GM12878 (cell line): ENCODE results near the gene PDE11A. TPM values are rescaled to one million over a fixed set of nuclear protein-coding genes. Genes with fewer than 3 reads are reported as not detected.

Experiments
- ATAC-seq: fragments of 200-7000 bp; cut with Tn5 transposase; 3 replicates; pipeline ENCODE4 v1.9.1; 2020; ENCODE audit warnings: mild to moderate bottlenecking, moderate library complexity
- BruUV-seq: library from RNA; stranded (reverse); fragments of 400-500 nt; replicated peaks from 2 replicates; lab custom pipeline; 2021; lab: Mats Ljungman, UMichigan
- CTCF ChIA-PET: fragments of 300-600 bp; sonication (Branson Sonifier 250); formaldehyde crosslinking; extraction: SDS; loops from one replicate; lab custom pipeline; 2021; ENCODE audit warnings: inconsistent platforms; lab: Yijun Ruan, JAX
- POLR2A ChIA-PET: fragments of 350-600 bp; formaldehyde crosslinking; extraction: SDS; loops from one replicate; lab custom pipeline; 2021; ENCODE audit warnings: inconsistent platforms; lab: Charles Lee
- RAD21 ChIA-PET: fragments of 300-600 bp; sonication (Branson Sonifier 250); formaldehyde crosslinking; loops from one replicate; lab custom pipeline; 2023; ENCODE audit warnings: antibody characterized with exemption; ENCODE audit not compliant: unreplicated experiment; lab: Charles Lee
- SMC1A ChIA-PET: fragments of 300-600 bp; sonication (Branson Sonifier 250); formaldehyde crosslinking; loops from one replicate; lab custom pipeline; 2023; ENCODE audit not compliant: unreplicated experiment, uncharacterized antibody; lab: Charles Lee
- DNase-seq: peaks from one replicate; pipeline ENCODE4 v3.0.0-alpha.2; 2011; ENCODE audit warnings: low read depth, low spot score
- FAIRE-seq: peaks from 3 replicates; lab custom pipeline; 2011; peaks lifted over from hg19 to GRCh38; lab: Jason Lieb, UNC
- H2AFZ ChIP-seq: 2 replicates; pipeline ENCODE4 v1.6.0; 2011; ENCODE audit warnings: low read depth, low read length, control low read depth; ENCODE audit not compliant: control insufficient read depth
- H3K27ac ChIP-seq: 2 replicates; pipeline ENCODE4 v1.5.1; 2011; ENCODE audit warnings: control low read depth; ENCODE audit not compliant: control insufficient read depth, insufficient read depth
- H3K27me3 ChIP-seq, 2 experiments: replicated peaks in 1 of 2; 2 replicates each; pipeline versions ENCODE4 v1.6.0 to v1.6.1; 2011; ENCODE audit warnings: low read length in 1 of 2; ENCODE audit not compliant: control insufficient read depth in 2 of 2, insufficient read depth in 2 of 2
- H3K36me3 ChIP-seq, 2 experiments: 2 replicates each; pipeline ENCODE4 v1.5.1; 2011; ENCODE audit warnings: low read length in 1 of 2; ENCODE audit not compliant: control insufficient read depth in 2 of 2, insufficient read depth in 2 of 2
- H3K4me1 ChIP-seq: 2 replicates; pipeline ENCODE4 v1.6.1; 2011; ENCODE audit warnings: mild to moderate bottlenecking, low read length, moderate library complexity, mixed read lengths; ENCODE audit not compliant: control insufficient read depth, insufficient read depth
- H3K4me2 ChIP-seq: 2 replicates; pipeline ENCODE4 v1.6.0; 2011; ENCODE audit warnings: control low read depth; ENCODE audit not compliant: control insufficient read depth, insufficient read depth
- H3K4me3 ChIP-seq: fragments of 200-600 bp; sonication (generic); 2 replicates; pipeline ENCODE4 v1.5.1; 2016
- H3K79me2 ChIP-seq: 2 replicates; pipeline ENCODE4 v1.6.0; 2011; ENCODE audit warnings: low read length; ENCODE audit not compliant: control insufficient read depth, insufficient read depth
- H3K9ac ChIP-seq: 2 replicates; pipeline ENCODE4 v1.8.0; 2011; ENCODE audit warnings: low read length, control low read depth, mixed read lengths; ENCODE audit not compliant: control insufficient read depth, insufficient read depth
- H3K9me3 ChIP-seq: replicated peaks from 3 replicates; pipeline ENCODE4 v1.5.1; 2011; ENCODE audit warnings: mild to moderate bottlenecking, low read length; ENCODE audit not compliant: control insufficient read depth, insufficient read depth
- H4K20me1 ChIP-seq: 2 replicates; pipeline ENCODE4 v1.6.0; 2011; ENCODE audit not compliant: control insufficient read depth, insufficient read depth
- BMI1 ChIP-seq: fragments of 450-650 bp; IDR thresholded peaks from 2 replicates; pipeline ENCODE4 v1.6.1; 2016; ENCODE audit warnings: mild to moderate bottlenecking, moderate library complexity, borderline replicate concordance
- CHD2 ChIP-seq: IDR thresholded peaks from 2 replicates; pipeline ENCODE4 v1.6.1; 2011; ENCODE audit warnings: low read depth, low read length, improper control_type of control experiment, borderline replicate concordance
- CHD4 ChIP-seq: fragments of 200-600 bp; sonication (generic); IDR thresholded peaks from 2 replicates; pipeline ENCODE4 v1.6.1; 2016; ENCODE audit warnings: mild to moderate bottlenecking
- CREB1 ChIP-seq: IDR thresholded peaks from 2 replicates; pipeline ENCODE4 v1.6.1; 2012; ENCODE audit warnings: low read depth, mild to moderate bottlenecking, inconsistent platforms
- E2F8 ChIP-seq: fragments of 450-650 bp; IDR thresholded peaks from 2 replicates; pipeline ENCODE4 v1.6.1; 2018; ENCODE audit warnings: mild to moderate bottlenecking, low read depth, moderate library complexity; ENCODE audit not compliant: partially characterized antibody
- E4F1 ChIP-seq: fragments of 450-650 bp; IDR thresholded peaks from 2 replicates; pipeline ENCODE4 v1.6.1; 2018; ENCODE audit warnings: borderline replicate concordance, mild to moderate bottlenecking; ENCODE audit not compliant: partially characterized antibody
- ESRRA ChIP-seq: IDR thresholded peaks from 2 replicates; pipeline ENCODE4 v1.6.1; 2012; ENCODE audit warnings: mild to moderate bottlenecking, low read length, improper control_type of control experiment
- IRF4 ChIP-seq: IDR thresholded peaks from 2 replicates; pipeline ENCODE4 v1.6.1; 2011; ENCODE audit warnings: low read depth, low read length
- MYC ChIP-seq: IDR thresholded peaks from 2 replicates; pipeline ENCODE4 v1.6.1; 2011; ENCODE audit warnings: mild to moderate bottlenecking, low read length, moderate library complexity, inconsistent platforms; ENCODE audit not compliant: insufficient read depth, insufficient replicate concordance, insufficient read length, severe bottlenecking
- PKNOX1 ChIP-seq: fragments of 450-650 bp; IDR thresholded peaks from 2 replicates; pipeline ENCODE4 v1.6.1; 2016; ENCODE audit warnings: mild to moderate bottlenecking
- POLR2AphosphoS2 ChIP-seq: IDR thresholded peaks from 2 replicates; pipeline ENCODE4 v1.6.1; 2011; ENCODE audit warnings: low read depth, mild to moderate bottlenecking, low read length, improper control_type of control experiment, moderate library complexity
- RBBP5 ChIP-seq: fragments of 200-600 bp; sonication (generic); conservative IDR thresholded peaks from 2 replicates; pipeline ENCODE4 v1.6.1; 2016
- SPI1 ChIP-seq: IDR thresholded peaks from 2 replicates; pipeline ENCODE4 v1.6.1; 2011; ENCODE audit warnings: low read depth, mild to moderate bottlenecking, low read length, moderate library complexity, borderline replicate concordance; ENCODE audit not compliant: insufficient read depth
- USF2 ChIP-seq: IDR thresholded peaks from 2 replicates; pipeline ENCODE4 v1.6.1; 2011; ENCODE audit warnings: low read depth, low read length, improper control_type of control experiment, borderline replicate concordance
- WRNIP1 ChIP-seq: IDR thresholded peaks from 2 replicates; pipeline ENCODE4 v1.6.1; 2011; ENCODE audit warnings: low read depth, low read length, improper control_type of control experiment, borderline replicate concordance
- YBX1 ChIP-seq: fragments of 450-650 bp; IDR thresholded peaks from 2 replicates; pipeline ENCODE4 v1.6.1; 2016; ENCODE audit warnings: antibody characterized with exemption
- WGBS: methylation state at CpG from one replicate; pipeline ENCODE4 v1.1.6; 2016; ENCODE audit warnings: low lambda C conversion rate; ENCODE audit not compliant: insufficient replicate concordance, insufficient coverage; ENCODE audit errors: missing lambda C conversion rate; 5-methylcytosine and 5-hydroxymethylcytosine counted together
- in situ Hi-C: fragments of 300-500 bp; cut with MboI; formaldehyde crosslinking; loops from 9 replicates; pipeline ENCODE4 v1.14.3; 2018; ENCODE audit warnings: mixed read lengths
- intact Hi-C: fragments of 100-400 bp; cut with micrococcal nuclease; formaldehyde crosslinking; loops from one replicate; pipeline ENCODE4 v1.14.2; 2022; ENCODE audit not compliant: unreplicated experiment
- polyA plus RNA-seq, 11 experiments: library from polyadenylated mRNA; depleted of rRNA in 4 of 11; unstranded in 6 of 11; stranded (reverse) in 5 of 11; fragments of >200 nt; fragmentation: Nextera tagmentation in 4 of 11; fragmentation: Illumina TruSeq in 1 of 11; extraction: Ambion mirVana in 4 of 11; extraction: Trizol in 1 of 11; gene quantifications; 1 replicate in 1 of 11; 2 replicates in 10 of 11; pipeline versions ENCODE4 v1.2.1 to v1.2.3, GENCODE V29; 2011 to 2016; ENCODE audit warnings: inconsistent platforms in 2 of 11, missing spikeins in 2 of 11, low read depth in 1 of 11
- total RNA-seq, 4 experiments: library from RNA; depleted of rRNA in 3 of 4; stranded (reverse); fragments of >200 nt in 3 of 4; fragmentation: Illumina TruSeq in 1 of 4; extraction: Trizol in 1 of 4; gene quantifications; 2 replicates each; pipeline versions ENCODE4 v1.2.1 to v1.2.3, GENCODE V29; 2013 to 2021

PDE11A gene
- total and polyA plus RNA-seq, 10 of the 15 experiments (the other 5 are each of a cell fraction or from before 2014, with no cell fraction given), result 0.01 to 0.17 (median 0.06) TPM; not detected in 5

- in situ Hi-C loops, result loop anchor here (5.0 to 10.0 kb wide), 2 partner anchors 390 to 563 kb away; no protein-coding TSS in a partner anchor
- SMC1A ChIA-PET, result interaction anchor here (1.0 kb wide), 1 partner anchor 393 kb away, joined by 3 read pairs; no protein-coding TSS in a partner anchor
- TF ChIP-seq IRF4, result no peak
- no peak for TF ChIP-seq POLR2AphosphoS2
- no peak for TF ChIP-seq CHD4
- TF ChIP-seq MYC, result no peak
- TF ChIP-seq USF2, result no peak
- no peak for TF ChIP-seq ESRRA
- TF ChIP-seq WRNIP1, result no peak
- TF ChIP-seq E2F8, result no peak
- no peak for TF ChIP-seq PKNOX1
- TF ChIP-seq RBBP5, result no peak
- TF ChIP-seq SPI1, result no peak
- TF ChIP-seq YBX1, result no peak
- no peak for TF ChIP-seq CREB1
- no peak for TF ChIP-seq BMI1
- no peak for TF ChIP-seq CHD2
- no peak for TF ChIP-seq E4F1
Observed at GRCh38 chr2:177727577-177728398, 344.8 kb downstream of the PDE11A start.

More at GRCh38 chr2:177727577-177728398, 344.8 kb downstream of the PDE11A start:
- no peaks in the 10 kb centered on the region for H3K4me1 ChIP-seq
- no peak overlapping the region for H3K4me2 ChIP-seq
- POLR2A ChIA-PET, result no interaction called here
- H4K20me1 ChIP-seq, result no peaks in the 10 kb centered on the region
- CTCF ChIA-PET, result interaction anchor here (0.7 to 3.7 kb wide), 7 partner anchors 10 to 564 kb away, joined by 3 to 13 read pairs (median 6); no protein-coding TSS in a partner anchor
- no peak overlapping the region for H3K9ac ChIP-seq
- DNase-seq (no peak), FAIRE-seq (no peak), ATAC-seq (no peak)
- BruUV-seq, result no TSS peak
- no peak overlapping the region for H3K4me3 ChIP-seq
- RAD21 ChIA-PET, result interaction anchor here (0.6 to 1.2 kb wide), 2 partner anchors 375 to 563 kb away, joined by 3 read pairs; no protein-coding TSS in a partner anchor
- H3K27me3 ChIP-seq, result no peaks in the 10 kb centered on the region
- no peak overlapping the region for H3K27ac ChIP-seq
- no peak overlapping the region for H2AFZ ChIP-seq
- 64% methylated on average over 13 of the region's 13 CpGs for WGBS
- intact Hi-C loops, result no loop called here
- no peaks in the 10 kb centered on the region for H3K79me2 ChIP-seq
- H3K36me3 ChIP-seq, result no peaks in the 10 kb centered on the region
- no peaks in the 10 kb centered on the region for H3K9me3 ChIP-seq
